8988T (cell line): ENCODE measurements around the gene LRP5.

Experiments used
- DNase-seq: peaks from one replicate; pipeline ENCODE4 v3.0.0; 2011

LRP5 gene

DNA sequence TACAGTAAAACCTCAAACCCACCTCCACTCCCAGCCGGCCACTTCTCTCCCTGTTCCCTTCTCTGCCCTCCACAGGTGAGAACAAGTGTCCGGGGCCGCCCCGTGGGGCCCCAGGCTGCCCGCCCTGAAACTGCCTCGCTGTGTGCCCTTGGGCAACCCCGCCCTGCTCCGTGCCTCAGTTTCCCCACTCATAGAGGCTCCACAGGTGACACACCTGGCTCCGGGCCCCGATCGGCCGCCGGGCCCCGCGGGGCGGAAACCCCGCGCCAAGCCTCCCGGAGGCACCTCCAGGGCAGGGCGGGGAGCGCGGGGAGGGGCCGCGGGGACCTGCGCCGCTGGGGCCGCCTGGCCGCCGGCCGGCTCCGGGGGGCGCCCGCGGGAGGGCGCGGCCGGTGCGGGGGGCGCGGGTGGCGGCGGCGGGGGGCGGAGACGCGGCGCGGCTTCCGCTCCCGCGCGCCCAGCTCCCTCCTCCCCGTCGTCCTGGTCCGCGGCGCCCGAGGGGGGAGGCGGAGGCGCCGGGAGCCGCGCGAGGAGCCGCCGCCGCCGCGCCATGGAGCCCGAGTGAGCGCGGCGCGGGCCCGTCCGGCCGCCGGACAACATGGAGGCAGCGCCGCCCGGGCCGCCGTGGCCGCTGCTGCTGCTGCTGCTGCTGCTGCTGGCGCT is at the start of gene LRP5:
Gene LRP5 (plus strand): TSS at position 475 of the 663 bp plus-strand sequence. CDS start 124 bp downstream, at position 599.
- DNase-seq: peak; percentile 92

DNA sequence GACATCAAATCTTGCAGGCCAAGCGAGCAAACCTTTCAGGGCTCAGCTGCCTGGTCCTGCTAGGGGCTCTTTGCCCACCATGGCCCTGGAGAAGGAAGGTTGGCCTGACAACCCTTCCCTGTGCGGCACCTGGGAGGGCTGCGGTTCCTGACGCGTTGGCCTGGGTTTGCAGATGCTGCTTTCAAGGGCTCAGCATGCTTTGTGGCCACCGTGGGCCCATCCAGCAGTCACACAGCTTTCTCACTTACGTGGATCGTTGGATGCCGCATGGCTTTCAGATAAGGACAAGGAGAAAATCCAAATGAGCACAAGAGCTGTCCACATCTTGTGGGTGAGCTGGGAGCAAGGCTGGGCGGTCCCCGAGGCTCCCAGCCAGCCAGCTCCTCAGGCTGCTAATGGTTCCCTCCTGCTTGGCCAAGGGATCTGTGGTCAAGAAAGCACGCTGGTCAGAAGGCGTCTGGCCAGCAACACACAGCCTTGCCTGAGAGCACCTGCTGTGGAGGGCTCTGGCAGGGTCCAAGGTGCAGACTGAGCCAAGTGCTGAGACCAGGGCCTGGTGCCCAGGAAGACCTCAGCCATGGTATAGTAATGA is 48.9 kb upstream of the LRP5 start:
- no peak for DNase-seq

DNA sequence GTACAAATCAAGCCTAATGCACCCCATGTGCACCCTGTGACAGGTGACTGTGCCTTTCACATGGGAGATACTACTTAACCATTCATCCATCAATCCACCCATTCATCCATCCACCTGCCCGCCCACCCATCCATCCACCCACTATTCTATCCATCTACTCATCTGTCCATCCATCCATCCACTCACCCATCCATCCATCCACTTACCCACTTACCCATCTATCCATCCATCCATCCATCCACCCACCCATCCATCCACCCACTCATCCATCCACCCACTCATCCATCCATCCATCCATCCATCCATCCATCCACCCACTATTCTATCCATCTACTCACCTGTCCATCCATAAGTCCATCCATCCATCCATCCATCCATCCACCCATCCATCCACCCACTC is 48.1 kb upstream of the LRP5 start:
- DNase-seq: no peak

- DNase-seq: no peak
These were observed 47.5 kb upstream of the LRP5 start for GRCh38 chr11:68264741-68265540.

DNA sequence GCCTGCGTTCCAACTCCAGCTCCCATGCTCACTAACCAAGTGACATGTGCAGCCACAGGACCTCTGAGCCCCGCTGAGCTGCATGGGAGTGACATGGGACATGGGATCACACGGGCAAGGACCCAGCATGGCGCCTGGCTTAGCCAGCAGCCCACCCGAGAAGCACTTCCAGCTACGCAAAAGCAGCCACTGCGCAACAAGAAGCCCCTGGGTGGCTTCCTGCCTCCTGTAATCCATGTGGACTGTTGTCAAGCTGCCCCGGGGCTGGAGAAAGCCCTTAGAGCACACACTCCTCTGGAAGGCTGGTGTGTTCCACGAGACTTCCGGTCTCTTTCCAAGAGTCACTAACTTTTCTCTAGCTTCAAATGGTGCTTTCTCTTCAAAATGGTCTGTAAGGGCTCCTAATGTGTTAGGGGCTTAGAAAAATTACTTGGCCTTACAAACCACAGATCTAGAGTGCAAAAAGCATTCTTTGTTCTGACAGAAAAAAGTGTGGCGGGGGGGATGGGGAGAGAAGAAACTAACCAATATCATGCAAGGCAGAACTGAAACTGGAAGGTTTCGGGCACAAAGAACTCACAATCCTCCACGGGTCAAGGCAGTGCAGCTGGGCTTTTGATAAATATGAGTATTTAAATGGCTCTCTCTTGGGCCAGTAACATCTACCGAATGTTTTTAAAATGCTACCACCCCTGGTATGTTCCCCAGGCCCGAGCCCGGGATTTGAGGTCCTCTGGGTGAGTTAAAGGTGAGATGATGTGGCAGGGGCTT is 46.1 kb upstream of the LRP5 start:
- DNase-seq: no peak

DNA sequence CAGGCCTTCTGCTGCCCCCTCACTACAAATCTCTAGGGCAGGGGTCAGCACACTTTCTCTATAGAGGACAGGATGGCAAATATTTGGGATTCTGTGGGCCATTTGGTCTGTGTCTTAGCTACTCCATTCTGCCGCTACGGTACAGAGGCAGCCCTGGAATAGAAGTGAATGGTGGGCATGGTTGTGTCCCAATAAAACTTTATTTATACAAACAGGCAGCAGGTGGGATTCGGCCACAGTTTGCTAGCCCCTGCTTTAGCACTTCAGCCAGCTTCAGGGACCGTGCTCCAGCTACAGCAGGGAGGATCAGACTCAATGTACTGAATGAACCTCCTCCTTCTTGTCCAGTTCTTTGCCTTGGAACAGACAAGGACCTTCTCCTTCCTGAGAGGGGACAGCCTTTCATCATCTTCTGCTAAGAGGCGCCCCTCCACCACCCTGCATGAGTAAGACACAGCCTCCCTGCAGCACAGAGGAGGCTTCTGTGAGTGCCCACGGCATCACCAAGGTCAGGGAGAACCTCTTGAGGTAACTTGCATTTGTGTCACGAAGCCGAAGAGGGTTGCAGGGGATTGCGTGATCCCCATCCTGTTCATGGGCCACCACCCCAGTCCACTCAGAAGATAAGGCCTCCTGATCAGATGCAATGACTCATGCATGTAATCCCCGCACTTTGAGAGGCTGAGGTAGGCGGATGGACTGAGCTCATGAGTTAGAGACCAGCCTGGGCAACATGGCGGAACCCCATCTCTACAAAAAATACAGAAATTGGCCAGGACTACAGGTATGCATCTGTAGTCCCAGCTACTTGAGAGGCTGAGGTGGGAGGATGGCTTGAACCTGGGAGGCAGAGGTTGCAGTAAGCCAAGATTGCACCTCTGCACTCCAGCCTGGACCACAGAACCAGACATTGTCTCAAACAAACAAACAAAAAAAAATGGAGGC is 45.2 kb upstream of the LRP5 start:
- no peak for DNase-seq

DNA sequence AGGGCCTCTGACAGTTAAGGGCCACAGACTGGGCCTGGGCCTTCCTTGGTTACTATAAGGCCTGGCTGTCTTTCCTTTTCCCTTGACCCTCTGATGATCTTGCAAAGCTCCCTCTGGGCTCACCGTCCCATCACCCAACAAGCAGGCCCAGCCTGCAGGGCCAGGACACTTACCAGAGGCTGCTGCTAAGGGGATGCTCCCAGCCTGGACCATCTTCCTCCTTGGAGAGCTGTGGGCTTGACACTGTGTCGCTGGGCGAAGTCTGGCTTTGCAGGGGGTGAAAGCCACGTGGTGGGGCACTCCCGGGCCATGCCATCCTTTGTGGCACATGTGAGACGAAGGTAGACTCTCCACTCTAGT is 44.5 kb upstream of the LRP5 start:
- DNase-seq: no peak

DNA sequence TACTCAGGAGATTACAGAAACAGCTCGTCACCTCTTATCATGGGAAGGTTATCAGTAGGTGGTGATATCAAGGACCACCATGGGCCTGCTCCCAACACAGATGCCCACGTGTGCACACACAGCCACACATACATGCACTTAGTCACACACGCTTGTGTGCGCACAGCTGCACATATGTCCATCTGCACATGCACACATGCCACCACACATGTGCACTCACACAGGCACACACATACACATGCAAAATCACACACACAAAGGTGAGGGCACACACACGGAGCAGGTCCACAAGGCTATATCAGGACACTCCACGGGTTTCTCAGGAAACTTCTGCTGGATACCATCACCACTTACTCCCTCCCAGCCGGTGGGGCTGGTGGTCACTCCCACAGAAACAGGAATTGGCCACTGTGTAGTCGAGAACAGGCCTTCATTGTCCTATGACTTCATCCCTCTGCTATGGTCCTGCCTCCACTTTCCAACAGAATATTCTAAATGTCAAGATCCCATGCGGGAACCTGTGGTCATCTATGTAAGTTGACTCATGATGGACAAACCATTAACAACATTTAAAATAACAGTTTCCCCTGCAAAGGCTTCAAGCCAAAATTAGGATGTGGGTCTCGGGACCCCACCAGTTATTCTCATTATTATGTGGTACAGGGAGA is 42.8 kb upstream of the LRP5 start:
- no peak for DNase-seq

DNA sequence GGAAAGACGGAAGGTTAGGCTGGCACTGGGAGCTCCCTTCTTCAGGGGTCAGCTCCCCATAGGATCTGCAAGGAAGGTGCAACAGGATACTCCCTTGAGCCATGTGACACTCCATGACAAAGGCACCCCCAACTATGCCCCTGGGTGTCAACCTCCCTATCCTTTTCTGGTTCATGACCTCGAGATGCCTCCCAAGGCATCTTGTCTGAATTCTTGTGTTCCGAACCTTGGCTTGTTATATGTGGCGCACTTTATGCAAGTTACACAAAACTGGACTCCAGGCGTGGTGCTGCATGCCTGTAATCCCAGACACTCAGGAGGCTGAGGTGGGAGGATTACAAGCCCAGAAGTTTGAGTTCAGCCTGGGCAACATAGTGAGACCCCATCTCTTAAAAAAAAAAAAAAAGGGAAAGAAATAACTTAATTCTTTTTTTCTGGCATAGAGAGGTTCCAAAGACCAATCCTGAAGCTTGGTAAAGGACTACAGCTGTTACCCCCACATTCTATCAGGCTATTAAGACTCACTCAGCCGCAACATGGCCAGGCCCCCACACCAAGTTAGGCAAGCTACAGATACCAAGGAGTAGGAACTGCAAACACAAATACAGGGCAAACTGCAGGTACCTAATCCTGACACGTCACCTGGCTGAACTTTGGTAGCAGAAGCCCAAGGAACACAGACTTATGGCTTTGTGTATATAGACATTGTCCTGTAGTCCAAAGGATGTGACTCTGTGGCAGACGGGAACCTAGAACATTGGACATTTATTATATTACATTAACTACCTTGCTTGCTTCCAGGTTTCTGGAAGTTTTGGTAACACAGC is 42.0 kb upstream of the LRP5 start:
- DNase-seq: no peak

DNA sequence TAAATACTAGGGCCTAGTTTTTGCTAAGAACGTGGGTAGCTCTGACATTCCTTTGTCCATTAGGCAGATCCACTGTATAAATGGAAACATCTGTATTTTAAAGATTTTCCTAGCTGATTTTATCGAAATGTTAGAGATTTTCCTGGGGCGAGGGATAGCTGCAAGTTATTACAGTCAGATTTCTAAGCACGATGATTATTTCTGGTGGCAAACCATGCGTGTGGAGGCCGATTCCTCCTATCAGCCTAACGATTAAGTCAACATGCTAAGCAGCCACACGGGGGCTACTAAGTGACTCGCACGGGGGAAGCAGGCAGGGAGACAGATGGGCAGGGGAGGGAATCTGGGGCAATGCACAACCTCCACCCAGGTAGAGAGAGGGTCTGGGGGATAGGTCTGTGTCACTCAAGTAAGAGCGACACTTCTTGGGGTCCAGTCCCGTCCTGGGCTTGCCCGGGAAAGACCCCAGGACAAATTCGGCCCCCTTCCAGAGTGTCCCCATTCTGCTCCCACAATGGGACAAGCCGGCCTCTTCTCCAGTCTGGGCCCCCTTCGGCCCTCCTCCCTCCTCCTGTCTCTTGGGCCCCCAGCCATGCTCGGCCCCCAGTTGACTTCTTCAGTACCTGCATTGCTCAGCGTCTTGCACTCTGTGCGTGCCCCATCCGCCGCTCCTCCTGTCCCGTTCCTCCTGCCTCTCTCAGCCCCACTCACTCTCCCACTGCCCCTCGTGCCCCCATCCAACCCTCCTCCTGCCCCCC is 41.2 kb upstream of the LRP5 start:
- peak; percentile 92 for DNase-seq

DNA sequence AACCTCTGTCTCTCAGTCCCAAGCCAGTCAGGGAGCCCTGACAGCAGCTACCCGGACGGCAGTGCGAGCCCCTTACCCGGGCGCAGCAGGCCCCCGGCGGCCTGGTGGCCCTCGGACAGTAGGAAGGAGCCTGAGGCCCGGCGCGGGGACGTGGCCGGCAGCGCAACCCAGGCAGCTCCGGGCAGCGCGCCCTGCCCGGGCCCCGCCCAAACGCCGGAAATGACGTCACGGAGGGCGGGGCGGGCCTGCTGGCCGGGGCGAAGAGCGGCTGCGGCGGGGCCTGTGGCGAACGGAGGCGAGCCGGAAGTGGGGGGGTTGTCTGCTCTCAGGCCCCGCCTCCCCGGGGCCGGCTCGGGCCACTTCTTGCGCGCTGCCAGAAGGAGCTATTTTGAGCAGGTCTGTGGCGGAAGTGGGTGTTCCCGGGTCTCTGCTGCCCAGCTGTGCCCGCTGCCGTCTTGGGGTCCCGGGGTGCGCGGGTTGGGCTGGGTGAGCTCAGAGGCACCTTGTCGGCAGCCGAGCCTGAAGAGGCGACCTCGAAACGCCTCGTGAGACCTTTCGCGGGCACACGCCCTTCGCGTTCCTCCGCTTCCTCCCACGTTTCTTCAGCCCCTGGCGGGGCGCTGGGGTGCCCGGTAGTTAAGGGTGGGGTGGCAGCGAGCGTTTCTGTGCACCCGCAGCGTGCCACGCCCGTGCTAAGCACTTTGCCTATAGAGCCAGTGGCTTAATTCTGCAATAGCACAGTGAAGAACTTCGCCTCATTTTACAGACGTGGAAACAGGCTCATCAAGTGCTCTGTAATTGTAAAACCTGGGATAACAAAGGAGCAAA is 40.4 kb upstream of the LRP5 start, which contains the start of gene C11orf24:
Gene C11orf24 (minus strand): TSS at position 193 of the 828 bp plus-strand sequence. CDS start 8,206 bp downstream, outside the sequence.
- peak; percentile 98 for DNase-seq

- no peak for DNase-seq
These were observed 39.2 kb upstream of the LRP5 start for GRCh38 chr11:68273026-68273738.

DNA sequence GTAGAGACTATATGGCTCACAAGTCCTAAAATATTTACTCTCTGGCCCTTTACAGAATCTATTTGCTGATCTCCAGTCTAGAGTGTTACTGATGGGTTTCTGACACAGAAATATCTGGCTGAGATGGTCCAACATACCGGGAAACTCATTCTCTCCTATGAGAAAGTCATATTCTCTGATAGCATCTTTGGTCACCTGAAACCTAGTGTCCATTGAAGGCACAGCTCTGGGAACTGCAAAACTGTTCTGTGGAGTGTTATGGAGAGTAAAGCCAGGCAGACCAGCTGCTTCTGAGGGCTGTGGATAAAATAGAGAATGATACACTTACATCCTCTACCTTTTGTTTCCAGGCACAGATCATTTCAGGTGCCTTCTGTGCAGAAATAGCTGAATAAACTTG is 38.1 kb upstream of the LRP5 start:
- no peak for DNase-seq

- no peak for DNase-seq
These were observed 36.5 kb upstream of the LRP5 start for GRCh38 chr11:68275721-68276507.

DNA sequence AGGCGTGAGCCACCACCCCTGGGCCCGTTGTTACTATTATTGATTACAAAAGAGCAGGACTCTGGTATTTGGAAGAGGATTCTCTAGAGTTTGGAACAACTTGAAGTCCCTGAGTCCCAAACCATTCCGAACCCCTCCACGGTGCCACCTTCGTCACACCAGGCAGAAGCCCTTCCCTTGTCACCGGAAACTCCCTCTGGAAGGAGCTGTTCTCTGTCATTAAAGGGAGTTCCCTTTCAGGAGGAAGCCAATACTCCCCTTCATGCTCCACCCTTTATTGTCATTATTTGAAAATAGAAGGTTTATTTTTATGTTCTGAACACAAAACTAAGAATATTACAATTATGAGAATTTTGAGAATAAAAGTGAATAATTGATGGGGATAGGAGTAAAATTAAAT is 35.5 kb upstream of the LRP5 start:
- DNase-seq: no peak

DNA sequence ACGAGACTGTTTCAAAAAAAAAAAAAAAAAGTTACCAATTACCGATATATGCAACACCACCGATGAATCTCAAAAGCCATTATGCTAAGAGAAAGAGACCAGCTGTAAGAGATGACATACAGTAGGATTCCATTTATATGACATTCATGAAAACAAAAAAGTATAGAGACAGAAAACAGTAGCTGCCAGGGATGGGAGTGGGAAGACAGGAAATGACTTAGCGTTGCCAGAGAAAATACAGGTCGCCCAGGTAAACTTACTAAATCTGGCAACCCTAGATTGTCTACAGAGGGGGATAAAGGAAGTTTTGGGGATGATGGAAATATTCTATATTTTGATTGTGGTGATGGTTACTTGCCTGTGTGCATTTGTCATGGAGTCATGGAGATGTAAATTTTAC is 32.7 kb upstream of the LRP5 start:
- no peak for DNase-seq

DNA sequence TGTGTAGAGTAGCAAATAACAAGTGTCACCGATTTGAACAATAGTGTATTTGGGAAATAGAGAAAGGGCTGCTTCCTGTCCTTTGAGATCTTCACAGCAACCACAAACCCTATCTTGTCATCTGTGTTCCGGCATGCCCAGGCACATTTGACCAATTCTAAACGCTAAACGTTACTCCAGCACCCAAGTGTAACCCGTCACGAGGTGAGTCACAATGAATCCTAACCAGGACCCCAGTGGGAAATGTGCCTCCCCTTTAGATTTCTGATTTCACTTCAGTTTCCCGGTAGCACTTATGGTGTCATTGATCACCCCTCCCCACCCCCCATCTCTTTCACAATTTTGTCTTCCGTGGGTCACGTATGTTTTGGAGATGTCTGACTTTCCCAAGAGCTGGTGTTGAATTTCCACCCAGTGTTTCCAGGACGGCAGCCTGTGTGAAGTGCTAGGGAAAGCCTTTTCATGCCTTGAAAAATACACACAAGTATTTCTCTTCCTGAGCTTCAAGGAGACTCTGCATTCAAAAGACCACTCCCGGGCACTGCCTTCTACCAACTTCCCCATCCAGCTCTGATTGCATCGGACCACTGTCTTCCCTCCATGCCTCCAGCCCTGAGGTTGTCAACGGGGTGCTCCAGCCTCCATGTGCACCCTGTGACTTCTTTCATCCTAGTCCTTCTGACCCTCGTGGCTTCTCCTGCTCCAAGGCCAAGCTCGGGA is 30.1 kb upstream of the LRP5 start:
- no peak for DNase-seq
